B cell (primary cell): ENCODE measurements around the gene AP3M1. TPM values are rescaled to one million over a fixed set of nuclear protein-coding genes. Genes with fewer than 3 reads are reported as not detected.

ENCODE experiments used
- ATAC-seq: fragments of 200-7000 bp; cut with Tn5 transposase; one replicate; pipeline ENCODE4 v1.10.0; 2021; ENCODE audit warnings: low read depth, mild to moderate bottlenecking, moderate number of reproducible peaks, moderate library complexity
- CTCF ChIA-PET: fragments of 350-600 bp; sonication (Branson Sonifier 250); formaldehyde crosslinking; loops from one replicate; lab custom pipeline; 2021; ENCODE audit warnings: antibody characterized with exemption, inconsistent platforms; lab: Charles Lee
- POLR2A ChIA-PET: fragments of 350-600 bp; sonication (Branson Sonifier 250); formaldehyde crosslinking; loops from one replicate; lab custom pipeline; 2021; ENCODE audit warnings: antibody characterized with exemption; lab: Charles Lee
- DNase-seq: peaks from one replicate; pipeline ENCODE4 v3.0.0; 2013
- H2AFZ ChIP-seq: 2 replicates; pipeline ENCODE4 v1.6.1; 2012; ENCODE audit warnings: mild to moderate bottlenecking, low read depth, low read length; ENCODE audit not compliant: insufficient read depth, poor library complexity, severe bottlenecking
- H3K27ac ChIP-seq, 2 donors: 1 replicate in 1 of 2; 2 replicates in 1 of 2; pipeline ENCODE4 v1.5.1; 2012 to 2013; ENCODE audit warnings: low read length in 2 of 2, mild to moderate bottlenecking in 2 of 2, moderate library complexity in 1 of 2
- H3K27me3 ChIP-seq, 4 experiments: fragments of 200-600 bp in 1 of 4; sonication (generic) in 1 of 4; replicated peaks in 1 of 4; 1 replicate in 2 of 4; 2 replicates in 2 of 4; pipeline versions ENCODE4 v1.6.1 to v1.7.0; 2013 to 2016; ENCODE audit warnings: low read length in 3 of 4, mild to moderate bottlenecking in 2 of 4, mixed read lengths in 1 of 4, moderate library complexity in 1 of 4; ENCODE audit not compliant: insufficient read depth in 4 of 4, control insufficient read depth in 3 of 4; ENCODE audit errors: control extremely low read depth in 1 of 4
- H3K36me3 ChIP-seq, 2 experiments: replicated peaks in 1 of 2; 1 replicate in 1 of 2; 2 replicates in 1 of 2; pipeline versions ENCODE4 v1.6.1 to v1.7.1; 2013; ENCODE audit warnings: low read length in 1 of 2; ENCODE audit not compliant: insufficient read depth in 2 of 2, control insufficient read depth in 1 of 2; ENCODE audit errors: control extremely low read depth in 1 of 2, extremely low read depth in 1 of 2
- H3K4me1 ChIP-seq, 2 donors: fragments of 200-600 bp in 1 of 2; sonication (generic) in 1 of 2; 1 replicate in 1 of 2; 2 replicates in 1 of 2; pipeline versions ENCODE4 v1.5.1 to v1.6.1; 2013 to 2017; ENCODE audit warnings: low read length in 2 of 2; ENCODE audit not compliant: control insufficient read depth in 2 of 2, insufficient read depth in 2 of 2
- H3K4me2 ChIP-seq: replicated peaks from 2 replicates; pipeline ENCODE3; 2012; ENCODE audit warnings: mild to moderate bottlenecking, low read depth, low read length; ENCODE audit not compliant: poor library complexity, severe bottlenecking
- H3K4me3 ChIP-seq, 5 experiments: fragments of 200-600 bp in 1 of 5; sonication (generic) in 1 of 5; 1 replicate in 3 of 5; 2 replicates in 2 of 5; pipeline versions ENCODE4 v1.5.1 to v1.7.0; 2011 to 2016; ENCODE audit warnings: low read length in 4 of 5, mild to moderate bottlenecking in 4 of 5, low read depth in 2 of 5, control low read depth in 1 of 5, moderate library complexity in 1 of 5; ENCODE audit not compliant: insufficient read depth in 1 of 5; ENCODE audit errors: control extremely low read depth in 1 of 5, extremely low read depth in 1 of 5
- H3K79me2 ChIP-seq: fragments of 200-600 bp; sonication (generic); one replicate; pipeline ENCODE4 v1.6.0; 2016; ENCODE audit warnings: low read length; ENCODE audit not compliant: control insufficient read depth, insufficient read depth
- H3K9ac ChIP-seq: fragments of 200-600 bp; sonication (generic); 2 replicates; pipeline ENCODE4 v1.6.1; 2017; ENCODE audit warnings: mild to moderate bottlenecking, low read length, moderate library complexity
- H3K9me3 ChIP-seq, 3 donors: one replicate each; pipeline versions ENCODE4 v1.6.1 to v1.7.1; 2013; ENCODE audit warnings: low read length in 2 of 3; ENCODE audit not compliant: control insufficient read depth in 2 of 3, insufficient read depth in 1 of 3; ENCODE audit errors: control extremely low read depth in 1 of 3
- H4K20me1 ChIP-seq: 2 replicates; pipeline ENCODE4 v1.6.0; 2012; ENCODE audit warnings: mild to moderate bottlenecking, low read length; ENCODE audit not compliant: insufficient read depth, control insufficient read depth, poor library complexity, severe bottlenecking
- H3K27ac Mint-ChIP-seq: one replicate; pipeline ENCODE4 v1.8.0; 2021; ENCODE audit warnings: mixed read lengths
- H3K27me3 Mint-ChIP-seq: one replicate; pipeline ENCODE4 v1.8.0; 2021; ENCODE audit warnings: mixed read lengths
- H3K4me1 Mint-ChIP-seq: one replicate; pipeline ENCODE4 v1.8.0; 2021; ENCODE audit warnings: mixed read lengths
- H3K4me3 Mint-ChIP-seq: one replicate; pipeline ENCODE4 v1.8.0; 2021; ENCODE audit warnings: mixed read lengths
- H3K9me3 Mint-ChIP-seq: one replicate; pipeline ENCODE4 v1.8.0; 2022; ENCODE audit warnings: mixed read lengths; ENCODE audit not compliant: insufficient read depth
- EZH2 ChIP-seq: IDR thresholded peaks from 2 replicates; pipeline ENCODE4 v1.6.1; 2012; ENCODE audit warnings: borderline replicate concordance, low read depth, mild to moderate bottlenecking, moderate library complexity, low read length; ENCODE audit not compliant: insufficient read depth, poor library complexity, severe bottlenecking
- WGBS: methylation state at CpG from one replicate; pipeline ENCODE4 v1.1.5; 2013; ENCODE audit warnings: missing lambda C conversion rate; ENCODE audit not compliant: insufficient coverage; 5-methylcytosine and 5-hydroxymethylcytosine counted together
- intact Hi-C: fragments of 100-400 bp; cut with micrococcal nuclease; formaldehyde crosslinking; loops from one replicate; pipeline ENCODE4 v1.10.0; 2022
- polyA plus RNA-seq: library from polyadenylated mRNA; depleted of rRNA; stranded (reverse); fragments of >200 nt; gene quantifications from 2 replicates; pipeline ENCODE4 v1.2.3, GENCODE V29; 2012
- total RNA-seq, 2 donors: library from RNA; stranded (reverse); fragments of 120-200 nt in 1 of 2; gene quantifications; 1 replicate in 1 of 2; 2 replicates in 1 of 2; pipeline versions ENCODE4 v1.2.3 to v1.2.4, GENCODE V29; 2013 to 2022
- TF ChIP-seq, protein P1 (sequence below): fragments of 200-600 bp; IDR thresholded peaks from one replicate; pipeline ENCODE4 v1.8.0; 2022; ENCODE audit warnings: antibody characterized with exemption, mild to moderate bottlenecking

The AP3M1 gene
- total and polyA plus RNA-seq, 2 donors (not counting 1 experiment from before 2014, with no cell fraction given) = 21.6 to 50.4 TPM

DNA sequence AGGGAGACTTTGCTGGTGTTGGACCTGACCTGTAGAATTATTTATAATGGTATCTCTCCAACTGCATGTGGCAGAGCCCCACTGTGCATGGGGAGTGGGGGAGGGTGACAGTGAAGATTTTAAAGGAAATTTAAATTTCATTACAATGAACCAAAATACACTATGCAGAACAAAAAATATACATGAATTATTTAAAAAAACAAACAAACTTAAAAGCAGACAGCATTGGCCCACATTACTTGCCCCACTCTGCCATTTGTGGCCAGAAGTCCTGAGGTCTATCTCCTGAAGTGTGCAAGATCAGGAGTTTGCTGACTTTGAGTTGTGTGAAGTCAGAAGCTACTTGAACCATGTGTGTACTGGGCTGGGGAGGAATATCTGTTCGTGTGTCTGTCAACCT, 40.5 kb downstream of the AP3M1 start:
- peak overlapping the region; percentile 16 for H3K27ac Mint-ChIP-seq
- Histone ChIP-seq H3K4me3 (no peak overlapping the region), H2AFZ (no peak overlapping the region), H3K27ac (no peak overlapping the region), H3K4me1 (no peaks in the 10 kb centered on the region), H4K20me1 (no peaks in the 10 kb centered on the region), H3K9ac (no peak overlapping the region), H3K27me3 (no peaks in the 10 kb centered on the region), H3K79me2 (peaks cover 5% of the 10 kb centered on the region), H3K4me2 (no peak overlapping the region), H3K36me3 (peaks cover 14 to 84% of the 10 kb centered on the region in 2 experiments), H3K9me3 (no peaks in the 10 kb centered on the region)
- H3K9me3 Mint-ChIP-seq = no peaks in the 10 kb centered on the region
- CTCF ChIA-PET = interaction anchor here (0.8 to 1.5 kb wide), 3 partner anchors 124 to 224 kb away, joined by 3 to 4 read pairs (median 3); no protein-coding TSS in a partner anchor
- ATAC-seq = no peak
- POLR2A ChIA-PET = no interaction called here
- 100% methylated on average over 1 of the region's 1 CpG for WGBS
- no peak for DNase-seq
- no peaks in the 10 kb centered on the region for H3K27me3 Mint-ChIP-seq
- H3K4me3 Mint-ChIP-seq = no peak overlapping the region
- intact Hi-C loops = no loop called here
- no peak for TF ChIP-seq EZH2
- TF ChIP-seq, protein P1, sequence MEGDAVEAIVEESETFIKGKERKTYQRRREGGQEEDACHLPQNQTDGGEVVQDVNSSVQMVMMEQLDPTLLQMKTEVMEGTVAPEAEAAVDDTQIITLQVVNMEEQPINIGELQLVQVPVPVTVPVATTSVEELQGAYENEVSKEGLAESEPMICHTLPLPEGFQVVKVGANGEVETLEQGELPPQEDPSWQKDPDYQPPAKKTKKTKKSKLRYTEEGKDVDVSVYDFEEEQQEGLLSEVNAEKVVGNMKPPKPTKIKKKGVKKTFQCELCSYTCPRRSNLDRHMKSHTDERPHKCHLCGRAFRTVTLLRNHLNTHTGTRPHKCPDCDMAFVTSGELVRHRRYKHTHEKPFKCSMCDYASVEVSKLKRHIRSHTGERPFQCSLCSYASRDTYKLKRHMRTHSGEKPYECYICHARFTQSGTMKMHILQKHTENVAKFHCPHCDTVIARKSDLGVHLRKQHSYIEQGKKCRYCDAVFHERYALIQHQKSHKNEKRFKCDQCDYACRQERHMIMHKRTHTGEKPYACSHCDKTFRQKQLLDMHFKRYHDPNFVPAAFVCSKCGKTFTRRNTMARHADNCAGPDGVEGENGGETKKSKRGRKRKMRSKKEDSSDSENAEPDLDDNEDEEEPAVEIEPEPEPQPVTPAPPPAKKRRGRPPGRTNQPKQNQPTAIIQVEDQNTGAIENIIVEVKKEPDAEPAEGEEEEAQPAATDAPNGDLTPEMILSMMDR = no peak
- no peaks in the 10 kb centered on the region for H3K4me1 Mint-ChIP-seq

DNA sequence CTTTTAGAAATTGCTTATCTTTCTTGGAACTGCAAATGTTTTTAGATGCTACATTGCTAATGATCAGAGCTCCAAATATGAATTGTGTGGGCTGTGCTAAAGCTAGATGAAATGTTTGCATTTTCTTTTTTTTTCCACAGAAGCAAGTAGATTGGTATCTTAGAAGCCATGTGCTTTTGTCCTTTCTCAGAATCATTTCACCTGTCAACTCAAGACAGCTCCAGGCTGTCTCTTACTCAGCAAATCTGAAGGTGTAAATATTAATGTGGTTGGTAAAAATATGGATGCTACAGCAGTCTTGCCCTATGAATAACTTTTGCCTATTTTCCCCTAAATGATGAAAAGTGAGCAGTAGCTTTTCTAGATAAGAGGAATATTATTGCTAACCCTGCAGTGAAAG, 41.2 kb downstream of the AP3M1 start:
- Histone ChIP-seq H2AFZ (no peak overlapping the region), H3K36me3 (peaks cover 12 to 84% of the 10 kb centered on the region in 2 experiments), H3K79me2 (peaks cover 5% of the 10 kb centered on the region), H3K4me3 (no peak overlapping the region), H3K4me1 (no peaks in the 10 kb centered on the region), H3K27me3 (no peaks in the 10 kb centered on the region), H3K9me3 (no peaks in the 10 kb centered on the region), H3K9ac (no peak overlapping the region), H3K4me2 (no peak overlapping the region), H4K20me1 (no peaks in the 10 kb centered on the region), H3K27ac (no peak overlapping the region)
- ChIA-PET POLR2A (no interaction called here), CTCF (interaction anchor here (0.8 to 1.5 kb wide), 3 partner anchors 125 to 223 kb away, joined by 3 to 4 read pairs (median 3); no protein-coding TSS in a partner anchor)
- ATAC-seq (no peak), DNase-seq (no peak)
- TF ChIP-seq EZH2 = no peak
- TF ChIP-seq, protein P1 = no peak
- H3K27me3 Mint-ChIP-seq = no peaks in the 10 kb centered on the region
- no peak overlapping the region for H3K27ac Mint-ChIP-seq
- H3K4me3 Mint-ChIP-seq = no peak overlapping the region
- no peaks in the 10 kb centered on the region for H3K9me3 Mint-ChIP-seq
- H3K4me1 Mint-ChIP-seq = no peaks in the 10 kb centered on the region
- intact Hi-C loops = no loop called here
